ENCODE measurements around the gene ATF3.

ATF3 gene

GRCh38 chr1:212601524-212601923 is 7.0 kb upstream of the ATF3 start:
- Histone ChIP-seq H3K4me1 (ENCODE audit: control insufficient read depth, insufficient read depth, low read length) (peaks cover 5% of the 10 kb centered on the region), H3K9ac (ENCODE audit: low read depth, low read length) (no peak overlapping the region), H3K4me3 (ENCODE audit: low read length) (no peak overlapping the region), H3K27me3 (ENCODE audit: control insufficient read depth, insufficient read depth, low read length) (peaks cover 76% of the 10 kb centered on the region), H3K36me3 (ENCODE audit: insufficient read depth, low read length) (no peaks in the 10 kb centered on the region), H3K9me3 (replicated peaks; ENCODE audit: low read length) (no peaks in the 10 kb centered on the region), H3K4me2 (ENCODE audit: low read length) (no peak overlapping the region)

GRCh38 chr1:212605441-212606394 is 2.8 kb upstream of the ATF3 start:
- H3K36me3 ChIP-seq (ENCODE audit: insufficient read depth, low read length) = no peaks in the 10 kb centered on the region
- H3K9me3 ChIP-seq (replicated peaks; ENCODE audit: low read length) = no peaks in the 10 kb centered on the region
- H3K4me3 ChIP-seq (ENCODE audit: low read length) = no peak overlapping the region
- H3K4me2 ChIP-seq (ENCODE audit: low read length) = no peak overlapping the region
- peaks cover 24% of the 10 kb centered on the region for H3K4me1 ChIP-seq (ENCODE audit: control insufficient read depth, insufficient read depth, low read length)
- H3K27me3 ChIP-seq (ENCODE audit: control insufficient read depth, insufficient read depth, low read length) = peaks cover 84% of the 10 kb centered on the region
- H3K9ac ChIP-seq (ENCODE audit: low read depth, low read length) = no peak overlapping the region

DNA sequence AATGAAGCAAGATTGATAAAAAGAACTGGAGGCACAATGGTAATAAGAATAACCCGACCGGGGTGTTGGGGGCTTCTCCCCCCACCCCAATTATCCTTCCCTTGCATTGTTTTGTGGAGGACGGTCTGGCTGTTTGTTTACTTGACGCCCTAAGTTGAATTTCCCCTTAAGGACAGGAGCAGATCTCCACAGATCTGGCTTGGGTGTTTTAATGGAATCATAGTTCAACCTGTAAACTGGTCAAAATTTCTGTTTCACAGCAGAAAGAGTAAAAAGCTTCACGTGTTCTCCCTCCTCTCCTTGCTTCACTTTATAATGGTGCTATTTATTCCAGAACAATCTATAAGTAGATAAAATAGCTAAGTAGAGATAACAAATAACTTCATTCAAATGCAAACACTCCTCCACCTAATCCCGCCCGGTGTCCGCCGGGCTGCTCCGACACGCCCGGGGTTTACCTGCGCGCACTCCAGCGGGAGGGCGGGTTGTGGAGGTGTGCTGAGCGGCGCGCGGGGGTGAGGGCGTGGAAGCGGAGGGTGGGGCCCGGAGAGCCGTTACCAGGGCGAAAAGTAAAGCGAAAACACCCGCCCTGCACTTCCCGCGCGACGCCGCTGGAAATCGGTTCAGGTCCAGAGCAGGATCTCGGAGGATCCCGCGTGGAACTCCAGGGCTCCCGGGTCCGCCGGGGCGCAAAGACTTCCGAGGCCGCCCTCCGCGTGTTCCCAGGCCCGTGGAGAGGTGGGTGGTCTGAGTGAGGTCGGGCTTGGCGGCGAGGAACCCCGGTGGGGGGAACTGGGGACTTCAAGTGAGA is 2.0 kb upstream of the ATF3 start:
- Histone ChIP-seq H3K36me3 (ENCODE audit: insufficient read depth, low read length) (no peaks in the 10 kb centered on the region), H3K9me3 (replicated peaks; ENCODE audit: low read length) (no peaks in the 10 kb centered on the region), H3K27me3 (ENCODE audit: control insufficient read depth, insufficient read depth, low read length) (peaks cover 85% of the 10 kb centered on the region), H3K4me1 (ENCODE audit: control insufficient read depth, insufficient read depth, low read length) (peaks cover 24% of the 10 kb centered on the region), H3K4me2 (ENCODE audit: low read length) (peak overlapping the region; percentile 94), H3K9ac (ENCODE audit: low read depth, low read length) (peak overlapping the region; percentile 84), H3K4me3 (ENCODE audit: low read length) (peak overlapping the region; percentile 33)

DNA sequence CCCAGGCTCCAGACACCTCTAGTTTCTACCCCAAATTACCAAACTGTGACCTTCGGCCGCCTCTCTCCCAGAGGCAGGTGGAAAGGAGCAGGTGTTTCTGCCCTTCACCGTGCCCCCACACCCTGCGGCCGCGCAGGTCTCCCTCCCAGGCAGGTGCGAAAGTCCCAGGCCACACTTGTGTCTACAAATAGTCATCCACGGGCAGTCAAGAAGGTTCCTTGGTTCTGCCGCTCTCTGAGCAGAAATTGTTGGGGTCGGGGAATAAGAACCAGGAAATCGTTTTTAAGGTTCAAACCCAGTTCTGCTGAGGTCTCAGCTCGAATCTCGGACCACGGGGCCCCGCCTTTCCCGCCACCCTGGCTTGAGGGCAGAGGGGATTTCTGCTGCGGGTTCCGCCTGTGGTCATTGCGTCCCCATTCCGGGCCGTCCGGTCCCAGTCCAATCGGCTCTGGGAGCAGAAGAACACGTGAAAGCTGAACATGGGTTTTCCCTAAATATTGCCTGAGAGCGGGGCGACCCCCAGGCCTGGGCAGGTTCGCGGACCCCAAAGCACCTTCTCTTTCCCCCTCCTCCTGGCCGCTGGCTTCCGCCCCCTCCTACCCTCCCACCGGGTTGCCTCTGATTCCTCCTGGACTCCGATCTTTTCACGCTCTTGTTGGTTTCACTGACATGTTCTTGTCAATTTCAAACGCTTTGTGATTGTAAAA is 1.2 kb upstream of the ATF3 start:
- H3K36me3 ChIP-seq (ENCODE audit: insufficient read depth, low read length) = no peaks in the 10 kb centered on the region
- peak overlapping the region; percentile 94 for H3K4me2 ChIP-seq (ENCODE audit: low read length)
- peak overlapping the region; percentile 84 for H3K9ac ChIP-seq (ENCODE audit: low read depth, low read length)
- H3K9me3 ChIP-seq (replicated peaks; ENCODE audit: low read length) = no peaks in the 10 kb centered on the region
- peaks cover 80% of the 10 kb centered on the region for H3K27me3 ChIP-seq (ENCODE audit: control insufficient read depth, insufficient read depth, low read length)
- H3K4me1 ChIP-seq (ENCODE audit: control insufficient read depth, insufficient read depth, low read length) = peaks cover 24% of the 10 kb centered on the region
- H3K4me3 ChIP-seq (ENCODE audit: low read length) = peak overlapping the region; percentile 79

DNA sequence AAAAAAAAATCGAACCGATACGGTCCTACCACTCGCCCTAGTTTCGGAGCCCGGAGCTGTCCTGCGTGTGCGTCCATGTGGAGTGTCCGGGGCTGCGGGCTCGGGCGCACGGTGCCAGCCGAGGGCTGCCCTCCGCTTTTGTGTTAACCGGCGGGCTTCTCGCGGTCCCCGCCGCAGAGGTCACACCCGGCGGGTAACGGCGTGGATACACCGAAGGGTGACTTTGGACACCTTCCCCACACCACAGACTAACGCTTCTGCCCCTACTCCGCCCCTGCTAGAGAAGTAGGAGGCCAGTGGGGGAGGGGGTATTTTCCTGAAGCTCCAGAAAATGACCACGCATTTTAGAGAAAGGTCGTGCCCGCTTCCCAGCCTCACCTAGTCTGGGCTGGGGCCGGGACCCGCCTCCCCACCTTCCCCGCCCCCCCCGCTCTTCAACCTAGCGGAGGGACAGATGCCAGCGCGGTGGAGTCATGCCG is 609 bp upstream of the ATF3 start:
- Histone ChIP-seq H3K4me2 (ENCODE audit: low read length) (peak overlapping the region; percentile 94), H3K9ac (ENCODE audit: low read depth, low read length) (peak overlapping the region; percentile 84), H3K36me3 (ENCODE audit: insufficient read depth, low read length) (no peaks in the 10 kb centered on the region), H3K4me1 (ENCODE audit: control insufficient read depth, insufficient read depth, low read length) (peaks cover 24% of the 10 kb centered on the region), H3K27me3 (ENCODE audit: control insufficient read depth, insufficient read depth, low read length) (peaks cover 74% of the 10 kb centered on the region), H3K4me3 (ENCODE audit: low read length) (peak overlapping the region; percentile 79), H3K9me3 (replicated peaks; ENCODE audit: low read length) (no peaks in the 10 kb centered on the region)

GRCh38 chr1:212608959-212609700 is 569 bp downstream of the ATF3 start:
- Histone ChIP-seq H3K27me3 (ENCODE audit: control insufficient read depth, insufficient read depth, low read length) (peaks cover 62% of the 10 kb centered on the region), H3K9ac (ENCODE audit: low read depth, low read length) (peak overlapping the region; percentile 95), H3K4me1 (ENCODE audit: control insufficient read depth, insufficient read depth, low read length) (peaks cover 24% of the 10 kb centered on the region), H3K4me2 (ENCODE audit: low read length) (peak overlapping the region; percentile 94), H3K4me3 (ENCODE audit: low read length) (peak overlapping the region; percentile 79), H3K36me3 (ENCODE audit: insufficient read depth, low read length) (no peaks in the 10 kb centered on the region), H3K9me3 (replicated peaks; ENCODE audit: low read length) (no peaks in the 10 kb centered on the region)

- Histone ChIP-seq H3K36me3 (ENCODE audit: insufficient read depth, low read length) (no peaks in the 10 kb centered on the region), H3K4me3 (ENCODE audit: low read length) (peak overlapping the region; percentile 79), H3K9ac (ENCODE audit: low read depth, low read length) (peak overlapping the region; percentile 95), H3K4me2 (ENCODE audit: low read length) (peak overlapping the region; percentile 94), H3K27me3 (ENCODE audit: control insufficient read depth, insufficient read depth, low read length) (peaks cover 54% of the 10 kb centered on the region), H3K4me1 (ENCODE audit: control insufficient read depth, insufficient read depth, low read length) (peaks cover 24% of the 10 kb centered on the region), H3K9me3 (replicated peaks; ENCODE audit: low read length) (no peaks in the 10 kb centered on the region)
Observed at GRCh38 chr1:212609701-212610574, 1.4 kb downstream of the ATF3 start.

DNA sequence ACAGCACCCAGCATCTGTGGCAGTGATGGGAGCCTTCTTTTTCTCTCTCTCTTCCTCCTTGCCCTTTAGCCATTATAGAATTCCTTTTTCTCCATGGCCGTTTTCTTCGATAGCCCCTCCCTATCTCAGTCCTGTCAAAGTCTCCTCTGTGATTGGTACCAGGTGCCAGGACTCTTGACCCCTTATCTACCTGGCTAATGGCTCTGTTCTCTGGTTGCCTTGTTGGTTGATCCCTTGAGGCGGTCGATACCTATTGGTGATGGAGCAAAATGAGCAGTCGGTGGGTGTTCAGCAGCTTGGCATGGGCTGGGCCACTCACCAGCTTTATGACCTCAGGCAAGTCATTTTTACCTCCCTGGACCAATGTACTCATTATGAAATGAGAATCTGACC is 2.0 kb downstream of the ATF3 start:
- Histone ChIP-seq H3K4me3 (ENCODE audit: low read length) (no peak overlapping the region), H3K36me3 (ENCODE audit: insufficient read depth, low read length) (no peaks in the 10 kb centered on the region), H3K9ac (ENCODE audit: low read depth, low read length) (no peak overlapping the region)

GRCh38 chr1:212611000-212611948 is 2.7 kb downstream of the ATF3 start:
- H3K4me3 ChIP-seq (ENCODE audit: low read length) = no peak overlapping the region
- H3K4me2 ChIP-seq (ENCODE audit: low read length) = no peak overlapping the region
- H3K27me3 ChIP-seq (ENCODE audit: control insufficient read depth, insufficient read depth, low read length) = peaks cover 41% of the 10 kb centered on the region
- no peaks in the 10 kb centered on the region for H3K9me3 ChIP-seq (replicated peaks; ENCODE audit: low read length)
- no peak overlapping the region for H3K9ac ChIP-seq (ENCODE audit: low read depth, low read length)
- peaks cover 24% of the 10 kb centered on the region for H3K4me1 ChIP-seq (ENCODE audit: control insufficient read depth, insufficient read depth, low read length)
- no peaks in the 10 kb centered on the region for H3K36me3 ChIP-seq (ENCODE audit: insufficient read depth, low read length)

More for the DNA sequence above, 2.0 kb downstream of the ATF3 start:
- Histone ChIP-seq H3K4me1 (ENCODE audit: control insufficient read depth, insufficient read depth, low read length) (peaks cover 24% of the 10 kb centered on the region), H3K9me3 (replicated peaks; ENCODE audit: low read length) (no peaks in the 10 kb centered on the region), H3K27me3 (ENCODE audit: control insufficient read depth, insufficient read depth, low read length) (peaks cover 48% of the 10 kb centered on the region), H3K4me2 (ENCODE audit: low read length) (no peak overlapping the region)

All from skeletal muscle satellite cell (primary cell).